Astrocyte (in vitro differentiated cells and primary cell): Measurements from ENCODE around the gene PVR. TPM values are rescaled to one million over a fixed set of nuclear protein-coding genes. Genes with fewer than 3 reads are reported as not detected.
A peak's percentile ranks its signal among the peaks of the same experiment; 100 is the strongest.

ENCODE experiments used
- DNase-seq: peaks from one replicate; pipeline ENCODE4 v3.0.0-alpha.2; 2010; ENCODE audit warnings: low read depth
- FAIRE-seq: peaks from 2 replicates; lab custom pipeline; 2011; peaks lifted over from hg19 to GRCh38; lab: Jason Lieb, UNC
- H2AFZ ChIP-seq: 2 replicates; pipeline ENCODE4 v1.6.0; 2012; ENCODE audit warnings: low read depth, low read length, inconsistent platforms
- H3K27ac ChIP-seq: 2 replicates; pipeline ENCODE4 v1.5.1; 2011; ENCODE audit warnings: low read depth, low read length, inconsistent platforms
- H3K27me3 ChIP-seq: 2 replicates; pipeline ENCODE4 v1.6.0; 2011; ENCODE audit warnings: low read length, inconsistent platforms; ENCODE audit not compliant: insufficient read depth
- H3K36me3 ChIP-seq: 2 replicates; pipeline ENCODE4 v1.5.1; 2011; ENCODE audit warnings: low read length, inconsistent platforms; ENCODE audit not compliant: insufficient read depth
- H3K4me1 ChIP-seq: 2 replicates; pipeline ENCODE4 v1.5.1; 2011; ENCODE audit warnings: low read length, inconsistent platforms; ENCODE audit not compliant: insufficient read depth
- H3K4me2 ChIP-seq: 2 replicates; pipeline ENCODE4 v1.6.0; 2012; ENCODE audit warnings: low read length, inconsistent platforms
- H3K4me3 ChIP-seq: 2 replicates; pipeline ENCODE4 v1.5.1; 2011; ENCODE audit warnings: low read depth, mild to moderate bottlenecking, low read length, inconsistent platforms; ENCODE audit not compliant: insufficient read depth
- H3K79me2 ChIP-seq: 2 replicates; pipeline ENCODE4 v1.6.0; 2012; ENCODE audit warnings: mild to moderate bottlenecking, low read length, inconsistent platforms; ENCODE audit not compliant: insufficient read depth
- H3K9ac ChIP-seq: 2 replicates; pipeline ENCODE4 v1.6.0; 2012; ENCODE audit warnings: mild to moderate bottlenecking, low read length, inconsistent platforms
- H3K9me3 ChIP-seq: 2 replicates; pipeline ENCODE4 v1.5.1; 2012; ENCODE audit warnings: low read depth, mild to moderate bottlenecking, low read length, inconsistent platforms; ENCODE audit not compliant: insufficient read depth
- H4K20me1 ChIP-seq: 2 replicates; pipeline ENCODE4 v1.6.0; 2012; ENCODE audit warnings: low read length, inconsistent platforms; ENCODE audit not compliant: insufficient read depth
- H3K27ac Mint-ChIP-seq: one replicate; pipeline ENCODE4 v1.8.0; 2021; ENCODE audit warnings: mild to moderate bottlenecking, mixed read lengths; ENCODE audit not compliant: unreplicated experiment
- H3K27me3 Mint-ChIP-seq: one replicate; pipeline ENCODE4 v1.8.0; 2021; ENCODE audit warnings: low read depth, mixed read lengths; ENCODE audit not compliant: unreplicated experiment
- H3K36me3 Mint-ChIP-seq: one replicate; pipeline ENCODE4 v1.8.0; 2021; ENCODE audit warnings: low read depth, mixed read lengths; ENCODE audit not compliant: unreplicated experiment
- H3K4me1 Mint-ChIP-seq: one replicate; pipeline ENCODE4 v1.8.0; 2021; ENCODE audit warnings: low read depth, mixed read lengths; ENCODE audit not compliant: unreplicated experiment
- H3K4me3 Mint-ChIP-seq: one replicate; pipeline ENCODE4 v1.8.0; 2021; ENCODE audit warnings: mild to moderate bottlenecking, moderate library complexity, mixed read lengths; ENCODE audit not compliant: unreplicated experiment
- H3K9me3 Mint-ChIP-seq: one replicate; pipeline ENCODE4 v1.8.0; 2021; ENCODE audit warnings: mild to moderate bottlenecking, mixed read lengths; ENCODE audit not compliant: unreplicated experiment
- CTCF ChIP-seq: IDR thresholded peaks from 2 replicates; pipeline ENCODE4 v1.5.1; 2011; ENCODE audit warnings: low read depth, mild to moderate bottlenecking, inconsistent platforms, low read length, moderate library complexity; ENCODE audit not compliant: insufficient read depth
- EZH2 ChIP-seq: IDR thresholded peaks from 2 replicates; pipeline ENCODE4 v1.6.1; 2012; ENCODE audit warnings: mild to moderate bottlenecking, low read length, inconsistent platforms; ENCODE audit not compliant: insufficient read depth
- total RNA-seq: library from RNA; stranded (reverse); gene quantifications from 2 replicates; pipeline ENCODE4 v1.2.1, GENCODE V29; 2021

PVR gene
- total RNA-seq, 1 donor from 2014 or later, result 81.6 TPM

GRCh38 chr19:44614313-44614712 is 29.4 kb upstream of the PVR start:
- no peak overlapping the region for H3K4me3 Mint-ChIP-seq
- H3K27ac Mint-ChIP-seq, result no peak overlapping the region
- no peak for FAIRE-seq
- no peak overlapping the region for H2AFZ ChIP-seq
- no peaks in the 10 kb centered on the region for H3K79me2 ChIP-seq
- H3K4me1 Mint-ChIP-seq, result no peaks in the 10 kb centered on the region
- no peak overlapping the region for H3K4me2 ChIP-seq
- peaks cover 3% of the 10 kb centered on the region for H3K9me3 Mint-ChIP-seq
- H3K27me3 Mint-ChIP-seq, result peaks cover 2% of the 10 kb centered on the region
- H3K9me3 ChIP-seq, result no peaks in the 10 kb centered on the region
- H3K36me3 Mint-ChIP-seq, result no peaks in the 10 kb centered on the region
- DNase-seq, result no peak
- H3K27ac ChIP-seq, result no peak overlapping the region
- TF ChIP-seq EZH2 (no peak), CTCF (no peak)
- peaks cover 3% of the 10 kb centered on the region for H3K4me1 ChIP-seq
- no peak overlapping the region for H3K4me3 ChIP-seq
- H3K36me3 ChIP-seq, result no peaks in the 10 kb centered on the region
- no peak overlapping the region for H3K9ac ChIP-seq
- no peaks in the 10 kb centered on the region for H4K20me1 ChIP-seq
- H3K27me3 ChIP-seq, result no peaks in the 10 kb centered on the region

- TF ChIP-seq CTCF (no peak), EZH2 (no peak)
- no peaks in the 10 kb centered on the region for H3K4me1 Mint-ChIP-seq
- Histone ChIP-seq H3K4me1 (peaks cover 3% of the 10 kb centered on the region), H3K27ac (no peak overlapping the region), H3K27me3 (no peaks in the 10 kb centered on the region), H4K20me1 (no peaks in the 10 kb centered on the region), H3K36me3 (no peaks in the 10 kb centered on the region), H3K9me3 (no peaks in the 10 kb centered on the region), H3K79me2 (no peaks in the 10 kb centered on the region), H3K9ac (no peak overlapping the region), H2AFZ (no peak overlapping the region), H3K4me2 (no peak overlapping the region), H3K4me3 (no peak overlapping the region)
- H3K4me3 Mint-ChIP-seq, result no peak overlapping the region
- H3K36me3 Mint-ChIP-seq, result no peaks in the 10 kb centered on the region
- H3K27ac Mint-ChIP-seq, result no peak overlapping the region
- H3K9me3 Mint-ChIP-seq, result peaks cover 3% of the 10 kb centered on the region
- DNase-seq, result no peak
- no peak for FAIRE-seq
- H3K27me3 Mint-ChIP-seq, result peaks cover 2% of the 10 kb centered on the region
These were observed 27.9 kb upstream of the PVR start for GRCh38 chr19:44615863-44616247.

- peak; percentile 12 for DNase-seq
- H3K4me1 ChIP-seq, result peaks cover 3% of the 10 kb centered on the region
- no peaks in the 10 kb centered on the region for H3K9me3 ChIP-seq
- no peak overlapping the region for H3K27ac Mint-ChIP-seq
- no peaks in the 10 kb centered on the region for H4K20me1 ChIP-seq
- no peak overlapping the region for H3K4me2 ChIP-seq
- peaks cover 3% of the 10 kb centered on the region for H3K9me3 Mint-ChIP-seq
- no peaks in the 10 kb centered on the region for H3K36me3 ChIP-seq
- no peak overlapping the region for H3K9ac ChIP-seq
- FAIRE-seq, result no peak
- H3K27me3 Mint-ChIP-seq, result peaks cover 2% of the 10 kb centered on the region
- H3K27ac ChIP-seq, result no peak overlapping the region
- no peak overlapping the region for H3K4me3 ChIP-seq
- H3K79me2 ChIP-seq, result no peaks in the 10 kb centered on the region
- H3K4me3 Mint-ChIP-seq, result no peak overlapping the region
- no peaks in the 10 kb centered on the region for H3K36me3 Mint-ChIP-seq
- no peaks in the 10 kb centered on the region for H3K27me3 ChIP-seq
- no peak overlapping the region for H2AFZ ChIP-seq
- H3K4me1 Mint-ChIP-seq, result no peaks in the 10 kb centered on the region
- TF ChIP-seq CTCF (no peak), EZH2 (no peak)
These were observed 26.4 kb upstream of the PVR start for GRCh38 chr19:44617110-44617880.
